ENCODE results near the gene FAM217B.

Gene FAM217B, protein sequence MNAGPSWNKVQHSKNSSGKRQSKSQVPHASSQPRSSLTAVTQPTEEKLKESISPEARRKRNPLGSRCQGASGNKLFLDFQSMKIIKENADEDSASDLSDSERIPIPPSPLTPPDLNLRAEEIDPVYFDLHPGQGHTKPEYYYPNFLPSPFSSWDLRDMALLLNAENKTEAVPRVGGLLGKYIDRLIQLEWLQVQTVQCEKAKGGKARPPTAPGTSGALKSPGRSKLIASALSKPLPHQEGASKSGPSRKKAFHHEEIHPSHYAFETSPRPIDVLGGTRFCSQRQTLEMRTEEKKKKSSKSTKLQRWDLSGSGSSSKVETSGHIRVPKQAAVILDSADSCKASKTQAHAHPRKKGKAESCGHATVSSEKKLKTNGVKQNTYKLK

GRCh38 chr20:59940129-59940955, at the start of gene FAM217B, which contains the start of gene PPP1R3D:
Gene FAM217B (plus strand): TSS chr20:59940389. CDS start chr20:59943944, 3,555 bp downstream.
Gene PPP1R3D (minus strand): TSS chr20:59940305. CDS start chr20:59939931, 374 bp downstream.
- DNase-seq (ENCODE audit: low read depth) = peak; percentile 91

- no peak for DNase-seq (ENCODE audit: low read depth)
Observed at GRCh38 chr20:59891581-59891980, 48.6 kb upstream of the FAM217B start.

DNA sequence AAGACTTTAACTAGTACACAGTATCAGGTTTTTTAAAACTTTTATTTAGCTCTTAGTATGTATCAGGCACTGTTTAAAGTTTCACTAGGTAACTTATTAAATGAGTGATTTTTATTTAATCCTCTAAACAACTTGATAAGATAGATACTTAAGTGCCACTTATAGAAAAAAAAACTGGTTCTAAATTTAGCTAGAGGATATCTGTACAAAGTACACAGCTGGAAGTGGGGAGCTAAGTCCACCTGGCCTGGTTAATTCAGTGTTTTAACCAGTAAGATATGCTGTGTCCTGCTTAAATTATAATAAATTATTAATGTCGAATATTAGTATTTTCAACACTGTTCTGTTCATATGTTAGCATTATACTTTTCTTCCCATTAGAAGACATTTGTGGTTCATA, 44.3 kb upstream of the FAM217B start:
- no peak for DNase-seq (ENCODE audit: low read depth)

DNA sequence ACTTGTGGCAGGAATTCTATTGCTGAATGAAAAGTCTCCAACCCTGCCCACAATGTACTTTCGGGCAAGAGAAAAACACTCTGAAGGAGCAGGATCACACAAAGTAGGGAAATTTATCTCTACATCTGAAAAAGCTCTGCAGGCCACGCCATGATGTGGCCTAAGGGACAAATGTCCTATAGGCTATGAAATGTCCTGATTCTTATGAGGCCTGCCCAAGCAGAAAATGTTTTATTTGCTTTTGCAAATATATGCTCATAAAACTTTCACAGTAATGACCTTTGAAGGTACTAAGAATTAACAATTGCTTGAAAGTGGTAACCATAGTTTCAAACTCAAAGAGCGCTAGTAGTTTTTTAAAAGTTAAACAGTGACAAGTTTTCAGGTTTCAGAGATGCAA, 37.7 kb upstream of the FAM217B start:
- no peak for DNase-seq (ENCODE audit: low read depth)

GRCh38 chr20:59903621-59904020, 36.6 kb upstream of the FAM217B start:
- no peak for DNase-seq (ENCODE audit: low read depth)

DNA sequence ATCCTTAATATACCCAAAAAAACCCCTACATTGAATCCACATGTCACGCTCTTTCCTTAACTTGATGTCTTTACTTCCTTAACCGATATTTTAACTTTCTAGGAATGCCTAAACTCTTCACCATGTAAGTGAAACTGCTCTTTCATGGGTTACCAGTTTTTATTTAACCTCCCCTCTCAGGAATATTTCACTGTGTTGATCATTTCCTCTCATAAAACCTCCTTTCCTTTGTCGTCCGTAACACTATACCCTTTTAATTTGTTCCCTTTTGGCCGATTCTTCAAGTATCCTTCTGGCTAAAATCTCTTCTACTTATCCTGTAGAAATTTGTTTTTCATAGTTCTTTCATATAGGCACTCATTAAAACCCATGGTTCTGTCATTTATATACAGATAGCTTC, 31.3 kb upstream of the FAM217B start:
- no peak for DNase-seq (ENCODE audit: low read depth)

GRCh38 chr20:59911041-59911440, 29.1 kb upstream of the FAM217B start:
- no peak for DNase-seq (ENCODE audit: low read depth)

- peak; percentile 56 for DNase-seq (ENCODE audit: low read depth)
Observed at GRCh38 chr20:59912609-59913008, 27.6 kb upstream of the FAM217B start.

GRCh38 chr20:59920944-59921343, 19.2 kb upstream of the FAM217B start:
- DNase-seq (ENCODE audit: low read depth) = no peak

DNA sequence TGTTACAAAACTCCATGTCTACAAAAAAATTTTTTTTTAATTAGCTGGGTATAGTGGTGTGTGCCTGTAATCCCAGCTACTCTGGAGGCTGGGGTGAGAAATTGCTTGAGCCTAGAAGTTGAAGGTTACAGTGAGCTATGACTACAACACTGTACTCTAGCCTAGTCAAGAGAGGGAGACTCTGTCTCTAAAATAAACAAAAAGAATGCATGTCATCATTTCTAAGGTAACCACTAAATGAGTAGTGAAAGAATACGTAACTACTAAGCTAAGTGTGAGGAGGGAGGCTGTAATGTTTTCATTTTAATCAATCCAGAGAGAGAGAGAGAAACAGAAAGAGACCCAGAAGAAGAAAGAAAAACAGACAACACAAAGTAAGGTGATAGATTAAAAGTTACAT, 16.7 kb upstream of the FAM217B start:
- no peak for DNase-seq (ENCODE audit: low read depth)

DNA sequence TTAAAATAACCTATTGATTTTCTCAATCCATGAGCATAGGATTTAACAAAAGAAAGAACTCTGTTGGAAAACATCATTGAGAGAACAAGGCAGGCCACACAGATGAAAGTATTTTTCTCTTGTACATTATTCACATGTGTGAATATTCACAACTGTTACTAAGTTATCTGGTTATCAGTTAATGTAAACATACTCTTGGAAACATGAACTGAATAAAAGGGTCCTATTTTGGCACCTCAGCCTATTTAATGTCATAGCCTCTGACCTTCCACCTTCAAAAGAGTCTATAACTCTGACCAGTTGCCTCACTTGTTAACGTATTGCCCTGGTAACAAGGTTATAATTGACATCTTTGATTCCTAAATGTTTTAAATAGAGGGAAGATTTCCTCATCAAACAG, 14.8 kb upstream of the FAM217B start:
- no peak for DNase-seq (ENCODE audit: low read depth)

DNA sequence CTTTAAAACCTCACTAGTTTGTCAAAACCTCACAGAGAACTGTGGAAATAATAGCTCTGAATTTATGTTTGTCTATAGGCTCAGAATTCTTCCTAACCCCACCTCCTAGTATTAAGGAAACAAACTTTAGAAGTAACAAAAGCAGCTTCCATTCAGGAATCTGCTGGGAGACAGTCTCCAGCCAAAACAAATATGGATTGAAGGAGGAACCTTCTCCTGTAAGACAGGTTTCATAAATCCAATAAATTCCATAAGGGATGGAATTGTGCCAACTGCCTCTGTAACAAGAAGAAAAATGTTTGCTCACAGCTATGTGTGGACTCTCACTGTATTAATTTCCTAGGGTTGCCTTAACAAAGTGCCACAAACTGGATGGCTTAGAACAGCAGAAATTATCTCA, 14.3 kb upstream of the FAM217B start:
- DNase-seq (ENCODE audit: low read depth) = no peak

DNA sequence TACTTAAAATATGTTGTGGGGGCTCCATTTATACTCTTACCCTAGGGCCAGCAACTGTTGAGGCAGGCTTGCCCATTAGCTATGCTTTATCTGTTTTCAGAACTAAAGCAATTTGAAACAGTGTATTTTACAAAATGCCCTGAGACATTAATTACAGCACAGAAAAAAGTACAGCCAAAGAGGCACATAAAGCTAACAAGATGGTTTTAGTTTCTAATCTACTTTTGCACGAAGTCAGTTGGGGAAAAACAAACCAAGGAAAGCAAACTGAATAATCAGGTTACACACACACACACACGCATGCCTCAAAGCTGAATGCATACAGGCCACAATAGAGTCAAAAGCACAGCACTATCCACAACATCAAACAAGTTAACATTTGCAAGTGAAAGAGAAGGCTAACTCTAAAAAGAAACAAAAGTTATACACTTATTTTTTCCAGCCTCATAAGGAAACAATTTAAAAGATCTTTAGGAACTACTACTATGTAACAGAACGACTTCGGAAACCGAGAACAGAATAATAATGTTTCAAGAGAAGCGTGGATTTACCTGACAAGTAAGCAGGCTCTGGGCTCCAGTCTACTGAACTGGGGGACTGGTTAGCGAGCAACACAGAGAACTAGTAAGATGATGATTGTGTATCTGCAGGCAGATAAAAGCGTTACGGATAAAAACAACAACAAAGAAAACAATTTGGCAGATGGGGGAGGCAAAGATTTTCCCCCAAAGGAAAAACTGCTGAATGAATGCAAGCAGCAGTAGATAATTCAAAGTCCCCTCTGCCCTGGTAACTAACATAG, 8.5 kb upstream of the FAM217B start:
- no peak for DNase-seq (ENCODE audit: low read depth)

GRCh38 chr20:59932616-59933295, 7.4 kb upstream of the FAM217B start:
- DNase-seq (ENCODE audit: low read depth) = no peak

DNA sequence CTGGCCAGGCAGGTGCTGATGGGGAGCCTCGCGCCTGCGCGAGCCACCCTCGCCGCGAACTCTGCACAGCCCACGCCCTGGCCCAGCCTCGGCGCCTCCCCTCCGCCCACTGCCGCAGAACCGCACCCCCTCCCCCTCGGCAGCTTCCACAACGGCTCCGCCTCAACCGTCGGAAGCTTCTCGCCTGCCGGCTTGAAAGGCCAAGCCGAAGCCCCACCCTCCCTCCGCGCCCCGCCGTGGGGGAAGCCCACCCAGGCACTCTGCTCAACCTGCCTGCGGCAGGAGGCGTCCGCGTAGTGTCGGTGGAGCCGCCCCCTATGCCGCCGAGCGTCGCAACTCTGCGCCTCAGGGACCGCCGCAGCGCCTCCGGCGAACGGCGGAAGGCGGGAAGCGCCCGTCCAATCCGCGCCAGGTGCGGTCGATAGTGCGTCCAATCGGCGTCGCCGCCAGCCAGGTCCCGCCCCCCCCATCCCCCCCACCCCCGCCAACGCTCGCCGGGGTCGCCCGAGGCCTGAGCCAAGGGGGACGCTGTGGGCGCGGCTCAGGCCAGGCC, 6.8 kb upstream of the FAM217B start, which contains the start of gene SYCP2:
SYCP2 (minus strand) TSS at position 342 of the 553 bp plus-strand sequence. CDS start 11,224 bp downstream, outside the sequence.
- no peak for DNase-seq (ENCODE audit: low read depth)

DNA sequence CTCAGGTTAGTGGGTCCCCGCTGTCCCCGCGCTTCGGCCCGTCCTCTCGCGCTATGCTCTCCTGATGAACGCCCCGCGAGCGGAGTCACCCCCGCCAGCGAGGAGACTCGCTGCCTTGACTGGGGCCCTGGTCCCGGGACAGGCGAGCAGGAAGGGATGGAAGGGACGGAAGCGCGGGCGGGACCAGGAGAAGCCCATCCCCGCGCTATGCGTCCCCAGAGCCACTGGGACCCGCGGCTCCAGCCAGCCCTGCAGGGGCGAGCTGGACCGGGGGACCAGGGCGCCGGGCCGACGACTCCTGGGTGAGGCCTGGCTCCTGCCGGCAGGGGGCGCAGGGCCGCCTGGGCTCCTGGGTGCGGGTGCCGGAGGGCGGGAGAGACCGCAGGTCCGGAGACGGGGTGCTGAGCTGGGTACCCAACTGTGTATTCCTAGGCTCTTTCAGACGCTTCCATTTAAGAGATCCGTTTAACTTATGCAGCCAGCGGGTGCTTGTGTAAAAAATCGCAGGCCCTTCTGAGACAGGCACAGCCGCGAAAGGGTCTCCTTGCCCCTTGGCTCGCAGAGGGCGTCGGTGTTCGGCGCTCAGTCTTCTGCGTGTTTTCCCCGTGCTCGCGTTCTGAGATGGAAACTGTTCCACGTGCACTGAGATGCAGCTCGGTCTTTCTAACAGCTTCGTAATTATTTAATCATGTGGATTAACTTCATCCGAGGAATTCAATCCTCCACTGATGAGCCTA, 6.2 kb upstream of the FAM217B start:
- DNase-seq (ENCODE audit: low read depth) = no peak

- no peak for DNase-seq (ENCODE audit: low read depth)
Observed at GRCh38 chr20:59935457-59936185, 4.6 kb upstream of the FAM217B start.

GRCh38 chr20:59936409-59936808, 3.8 kb upstream of the FAM217B start:
- no peak for DNase-seq (ENCODE audit: low read depth)

DNA sequence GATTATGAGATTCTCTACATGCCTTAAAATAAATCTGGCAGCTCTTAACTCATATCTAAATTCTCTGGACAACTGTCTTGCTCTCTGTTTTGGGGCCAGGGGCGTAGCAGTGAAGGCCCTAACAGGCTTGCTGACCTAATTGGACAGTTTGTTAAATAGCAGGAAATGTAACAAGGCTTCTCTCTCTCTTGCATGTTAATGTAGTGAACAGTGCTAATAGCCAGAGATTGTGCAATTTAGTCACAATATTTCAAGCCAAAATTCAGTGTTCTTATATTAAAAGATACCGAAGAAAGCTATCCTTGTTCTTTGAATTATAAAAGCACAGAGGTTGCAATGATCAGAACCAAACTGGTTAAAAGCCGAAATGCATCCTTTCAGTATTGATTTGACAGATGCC, 3.0 kb upstream of the FAM217B start:
- DNase-seq (ENCODE audit: low read depth) = no peak

DNA sequence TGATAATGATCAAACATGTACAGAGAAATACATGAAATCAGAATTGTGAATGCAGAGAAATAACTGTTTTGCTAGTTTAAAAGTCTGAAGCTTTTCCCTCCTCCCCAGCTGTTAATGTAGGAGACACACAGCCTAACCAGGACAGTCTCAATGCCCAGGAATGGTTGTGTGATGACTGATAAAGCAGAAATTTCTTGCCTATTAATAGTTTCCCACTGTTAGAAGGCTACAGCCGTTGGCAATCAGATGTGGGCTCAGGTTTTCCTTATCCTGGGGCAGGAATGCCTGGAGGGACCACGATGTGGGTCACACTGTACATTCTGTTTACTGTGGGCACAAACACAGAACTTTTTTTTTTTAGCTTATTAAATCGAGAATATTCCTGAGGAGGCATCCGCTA, 2.0 kb upstream of the FAM217B start:
- no peak for DNase-seq (ENCODE audit: low read depth)

All from CMK (cell line).